CD4-positive, alpha-beta T cell treated with Interferon gamma for 1 hour (primary cell): ENCODE measurements around the gene RTF2.
"Not testable (repeated sequence)": the region's sequence is repeated elsewhere in the genome, so short reads cannot be mapped to it uniquely, and the experiment has no call there.

ENCODE experiments used
- DNase-seq: peaks from one replicate; pipeline ENCODE4 v3.0.0-alpha.2; 2020

The RTF2 gene

DNA sequence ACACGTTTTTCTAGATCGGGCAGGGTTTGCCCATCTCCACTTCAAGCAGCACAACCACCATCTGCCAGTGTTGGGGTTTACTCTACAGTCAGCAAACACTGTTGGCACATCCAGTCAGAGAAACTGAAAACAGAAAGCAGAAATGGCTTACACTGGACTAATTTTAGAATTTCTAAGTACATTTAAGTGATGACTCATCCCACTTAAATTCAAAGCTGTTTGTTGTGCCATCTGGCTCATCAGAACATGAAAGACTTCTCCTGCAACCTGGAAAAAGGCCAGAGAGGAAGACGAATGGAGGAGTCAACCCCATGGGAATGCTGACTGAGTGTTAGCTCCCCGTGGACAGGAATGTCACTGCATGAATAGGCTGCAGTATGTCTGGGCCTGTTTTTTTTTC, 86.4 kb downstream of the RTF2 start:
- DNase-seq, result no peak

DNA sequence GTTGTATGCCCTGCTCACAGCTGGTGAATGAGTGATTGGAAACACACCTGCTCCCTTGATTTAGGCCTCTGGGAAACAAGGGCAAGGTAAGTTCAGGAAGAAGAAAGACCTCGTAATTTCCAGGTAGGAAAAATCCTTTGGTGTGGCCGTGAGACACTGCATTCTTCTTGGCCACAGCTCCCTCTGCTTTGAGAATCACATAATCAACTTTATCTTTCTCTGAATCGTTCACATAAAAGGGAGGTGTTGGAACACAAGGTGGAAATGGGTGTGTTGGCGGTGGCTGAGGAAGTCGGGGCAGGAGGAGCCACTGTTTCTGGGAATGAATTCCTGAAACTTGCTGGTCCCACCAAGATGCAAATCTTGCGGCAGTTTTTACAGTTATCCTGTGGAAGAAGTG, 90.5 kb downstream of the RTF2 start:
- DNase-seq, result no peak

GRCh38 chr20:56564526-56564925, 96.1 kb downstream of the RTF2 start:
- DNase-seq, result not testable (repeated sequence)

DNA sequence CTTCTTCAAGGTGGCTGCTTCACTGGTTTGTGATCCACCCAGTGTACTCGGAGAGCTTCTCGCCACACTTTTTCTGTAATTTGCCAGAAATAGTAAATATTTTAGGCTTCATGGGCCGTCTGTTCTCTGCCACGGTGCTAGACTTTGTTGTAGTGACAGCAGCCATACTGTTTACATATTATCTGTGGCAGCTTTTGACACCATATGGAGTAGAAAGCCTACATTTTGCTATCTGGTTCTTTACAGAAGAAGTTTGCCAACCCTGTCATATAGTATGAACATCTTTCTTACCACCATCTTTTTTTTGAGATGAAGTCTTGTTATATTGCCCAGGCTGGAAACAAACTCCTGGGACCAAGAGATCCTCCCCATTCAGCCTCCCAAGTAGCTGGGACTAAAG, 97.1 kb downstream of the RTF2 start:
- DNase-seq, result no peak

- DNase-seq, result no peak
These were observed 98.2 kb downstream of the RTF2 start for GRCh38 chr20:56566621-56567020.
